HL-60/S4 (cell line): ENCODE data around the gene DEFB114.

ENCODE experiments used
- in situ Hi-C: fragments of 300-500 bp; cut with MboI; formaldehyde crosslinking; loops from 2 replicates; pipeline ENCODE4 v1.14.3; 2022; ENCODE audit warnings: low sequenced_read_pairs

The DEFB114 gene

DNA sequence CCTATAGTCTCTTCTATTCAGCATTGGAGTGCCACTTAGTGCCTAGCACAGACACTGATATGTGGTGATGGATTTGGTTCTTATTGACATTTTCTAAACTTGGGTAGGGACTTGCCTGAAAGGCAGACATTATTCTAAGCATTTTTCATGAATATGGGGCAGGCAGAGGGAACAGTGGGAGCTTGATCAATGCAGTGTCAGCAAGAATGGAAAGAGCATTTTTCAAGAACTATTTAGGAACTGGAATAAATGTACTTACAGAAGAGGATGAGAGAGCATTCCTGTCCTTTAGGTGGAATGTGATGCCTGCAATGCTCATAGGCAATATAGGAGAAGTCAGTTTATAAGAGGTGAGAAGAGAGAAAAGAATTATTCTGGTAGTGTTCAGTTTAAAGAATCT is 26.2 kb downstream of the DEFB114 start:
- in situ Hi-C loops = no loop called here

DNA sequence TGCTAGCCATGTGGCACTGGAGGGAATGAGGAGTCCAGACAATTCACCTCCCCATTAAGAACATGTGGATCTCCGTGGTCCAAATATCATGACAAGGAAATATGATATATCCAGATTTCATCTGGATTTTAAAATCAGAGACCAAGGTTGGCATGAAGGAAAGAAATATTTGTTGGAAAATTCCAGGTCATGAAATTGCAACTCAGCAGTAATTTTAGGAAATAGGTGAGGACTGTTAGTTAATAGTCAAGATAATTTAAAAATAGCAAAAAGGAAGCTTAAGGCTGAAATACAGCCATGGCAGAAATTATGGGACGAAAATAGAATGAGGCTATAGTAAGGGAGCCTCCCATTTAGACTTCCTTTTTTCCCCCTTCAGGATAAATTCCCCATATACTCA is 26.9 kb downstream of the DEFB114 start:
- in situ Hi-C loops = no loop called here

DNA sequence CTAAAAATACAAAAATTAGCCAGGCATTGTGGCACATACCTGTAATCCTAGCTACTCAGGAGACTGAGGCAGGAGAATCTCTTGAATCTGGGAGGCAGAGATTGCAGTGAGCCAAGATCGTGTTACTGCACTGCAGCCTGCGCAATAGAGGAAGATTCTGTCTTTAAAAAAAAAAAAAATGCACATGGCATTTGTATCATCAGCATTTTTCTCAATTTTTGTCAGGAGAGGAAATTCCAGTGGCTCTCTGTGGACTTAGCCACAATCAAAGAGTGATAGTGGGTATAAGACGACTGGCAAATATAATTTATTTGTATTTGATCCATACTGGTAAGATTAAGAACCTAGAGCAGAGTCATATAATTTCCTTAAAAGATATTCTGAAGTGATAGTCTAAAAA is 28.6 kb downstream of the DEFB114 start:
- in situ Hi-C loops = no loop called here

DNA sequence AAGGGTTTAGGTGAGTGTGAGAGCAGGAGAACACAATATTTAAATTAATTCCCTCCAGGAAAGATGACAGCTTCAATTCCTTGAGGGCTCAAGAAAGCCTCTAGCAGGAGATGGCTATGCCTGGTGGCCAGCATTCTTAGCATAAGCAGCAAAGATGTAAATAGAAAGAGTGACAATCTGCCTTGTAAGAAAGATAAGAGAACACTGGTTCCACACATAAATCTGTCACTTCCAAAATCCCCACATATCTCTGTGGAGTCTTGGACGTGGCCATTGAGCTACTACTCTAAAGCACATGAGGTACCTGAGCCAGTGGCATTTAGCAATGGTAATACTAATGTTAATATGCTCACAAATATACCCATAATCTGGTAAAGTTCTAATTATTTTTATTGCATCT is 29.2 kb downstream of the DEFB114 start:
- in situ Hi-C loops = no loop called here

DNA sequence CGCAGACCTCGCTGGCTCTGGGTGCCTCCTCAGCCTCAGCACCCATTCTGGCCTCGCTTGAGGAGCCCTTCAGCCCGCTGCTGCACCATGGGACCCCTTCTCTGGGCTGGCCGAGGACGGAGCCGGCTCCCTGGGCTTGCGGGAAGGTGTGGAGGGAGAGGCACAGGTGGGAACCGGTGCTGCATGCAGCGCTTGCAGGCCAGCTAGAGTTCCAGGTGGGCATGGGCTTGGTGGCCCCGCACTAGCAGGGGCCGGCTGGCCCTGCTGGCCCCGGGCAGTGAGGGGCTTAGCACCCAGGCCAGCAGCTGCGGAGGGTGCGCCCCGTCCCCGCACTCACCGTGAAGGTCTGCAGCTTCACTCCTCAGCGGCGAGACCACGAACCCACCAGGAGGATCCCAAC is 30.4 kb downstream of the DEFB114 start:
- in situ Hi-C loops = no loop called here

DNA sequence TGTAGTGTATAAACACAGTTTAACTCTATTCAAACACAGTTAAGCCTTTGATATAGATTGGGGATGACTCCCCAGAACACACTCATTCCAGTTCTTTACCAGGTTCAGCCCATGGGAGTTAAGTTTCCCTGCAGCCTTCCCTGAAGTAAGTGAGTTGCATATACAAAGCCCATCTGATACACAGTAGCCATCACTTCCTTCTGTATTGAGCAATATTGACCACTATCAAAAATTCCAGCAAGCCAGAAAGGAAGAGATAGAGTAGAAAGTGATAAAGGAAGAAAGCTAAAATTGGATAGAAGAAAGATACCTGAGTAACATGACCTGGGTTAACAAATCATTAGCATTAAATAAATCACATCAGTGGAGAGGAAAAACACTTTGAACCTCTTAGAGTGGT is 34.6 kb downstream of the DEFB114 start:
- in situ Hi-C loops = no loop called here

DNA sequence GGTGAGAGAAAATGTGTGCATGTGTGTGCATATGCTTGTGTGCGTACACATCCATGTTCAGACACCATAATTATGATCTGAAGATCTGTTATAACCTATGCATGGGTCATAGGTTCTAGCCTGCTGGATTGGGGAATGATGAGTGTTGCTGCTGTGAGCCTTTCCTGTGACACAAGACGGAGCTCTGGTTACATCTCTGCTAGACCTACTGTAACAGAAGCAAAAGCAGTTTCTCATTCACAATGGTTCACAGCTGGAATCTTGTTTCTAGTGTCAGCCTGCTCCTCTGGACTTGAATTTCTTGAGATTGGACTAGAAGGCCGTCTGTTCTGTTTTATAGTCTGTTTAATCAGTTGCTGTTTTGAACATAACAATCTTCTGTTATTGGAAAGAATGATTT is 40.1 kb downstream of the DEFB114 start:
- in situ Hi-C loops = no loop called here

DNA sequence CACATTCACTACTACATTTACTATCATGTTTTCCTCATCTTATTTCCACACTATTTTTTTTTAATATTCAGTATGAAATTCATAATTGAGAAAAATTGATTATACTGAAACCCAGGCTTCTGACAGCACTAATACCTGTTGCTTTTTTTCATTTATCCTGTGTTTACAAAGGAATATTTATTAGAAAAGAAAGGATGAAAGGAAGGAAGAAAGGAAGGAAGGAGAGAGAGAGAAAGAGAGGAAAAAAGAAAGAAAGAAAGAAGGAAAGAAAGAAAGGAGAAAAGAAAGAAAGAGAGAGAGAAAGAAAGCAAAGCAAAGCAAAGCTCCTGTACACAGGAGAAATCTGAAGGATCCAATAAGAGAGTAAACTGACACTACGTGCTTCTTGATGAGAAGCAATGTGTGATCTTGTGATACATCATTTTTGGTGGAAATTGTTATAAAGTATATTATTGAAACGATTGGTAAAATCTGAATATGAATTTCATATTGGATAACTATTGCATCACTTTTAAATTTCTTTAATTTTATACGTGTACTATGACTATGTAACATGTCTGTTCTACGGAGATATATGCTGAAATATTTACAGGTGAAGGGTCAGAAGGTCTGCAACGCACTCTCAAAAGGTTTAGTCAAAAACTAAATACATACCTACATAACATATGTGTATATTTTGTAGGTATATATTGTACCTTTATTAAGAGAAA is 43.9 kb downstream of the DEFB114 start:
- in situ Hi-C loops = no loop called here

DNA sequence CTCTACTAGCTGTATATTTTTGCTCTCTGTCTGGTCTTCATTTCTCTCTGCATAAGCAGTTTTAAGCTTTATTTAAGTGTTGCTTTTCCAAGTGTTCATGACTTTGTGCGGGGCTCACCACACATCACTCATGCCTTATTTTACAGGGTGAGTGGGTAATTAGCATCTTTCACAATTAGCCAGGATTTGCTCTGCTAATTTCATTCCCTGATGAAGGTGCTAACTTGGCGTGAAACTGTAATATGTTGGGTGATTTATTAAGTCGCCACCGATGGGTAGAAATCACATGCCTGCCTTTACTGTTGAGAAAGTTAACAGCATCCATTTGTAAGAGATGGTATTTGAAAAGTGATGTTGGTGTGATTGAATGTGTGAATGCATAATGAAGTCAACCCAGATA is 44.7 kb downstream of the DEFB114 start:
- in situ Hi-C loops = no loop called here

DNA sequence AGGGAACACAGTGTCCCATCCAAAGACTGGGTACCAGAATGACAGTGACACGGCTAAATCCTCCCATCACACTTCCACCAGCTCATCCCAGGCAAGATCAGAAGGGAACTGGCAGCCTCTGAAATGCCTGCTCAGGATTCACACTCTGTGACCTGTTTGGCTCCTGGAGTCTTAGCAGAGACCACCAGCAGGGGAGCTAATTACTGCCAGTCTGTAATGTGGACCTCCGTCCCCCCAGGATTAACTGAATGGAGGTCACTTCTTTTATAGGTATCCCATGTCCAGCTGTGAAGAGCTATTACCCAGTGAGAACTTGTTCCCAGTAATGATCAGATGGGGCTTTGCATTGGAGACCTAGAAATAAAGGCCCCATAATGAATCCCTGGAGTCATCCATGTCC is 45.2 kb downstream of the DEFB114 start:
- in situ Hi-C loops = no loop called here

DNA sequence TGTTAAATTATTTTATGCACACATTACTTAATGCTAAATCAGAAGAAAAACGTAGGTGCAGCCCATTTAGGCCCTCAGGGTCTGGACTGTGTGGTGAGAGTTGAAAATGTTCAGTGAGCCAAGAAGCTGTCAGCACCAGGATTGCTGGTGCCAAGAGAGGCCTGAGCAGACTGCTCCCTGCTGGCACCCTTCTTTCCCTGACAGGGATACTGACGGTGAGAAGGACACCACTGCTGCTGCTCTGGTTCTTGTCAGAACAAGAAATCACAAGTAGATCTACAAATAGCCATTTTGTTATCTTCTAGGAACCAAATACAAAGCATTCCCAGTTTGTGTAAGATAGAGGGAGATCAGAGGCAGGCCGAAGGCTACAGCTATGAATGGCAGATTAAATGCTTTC is 48.9 kb downstream of the DEFB114 start:
- in situ Hi-C loops = no loop called here

DNA sequence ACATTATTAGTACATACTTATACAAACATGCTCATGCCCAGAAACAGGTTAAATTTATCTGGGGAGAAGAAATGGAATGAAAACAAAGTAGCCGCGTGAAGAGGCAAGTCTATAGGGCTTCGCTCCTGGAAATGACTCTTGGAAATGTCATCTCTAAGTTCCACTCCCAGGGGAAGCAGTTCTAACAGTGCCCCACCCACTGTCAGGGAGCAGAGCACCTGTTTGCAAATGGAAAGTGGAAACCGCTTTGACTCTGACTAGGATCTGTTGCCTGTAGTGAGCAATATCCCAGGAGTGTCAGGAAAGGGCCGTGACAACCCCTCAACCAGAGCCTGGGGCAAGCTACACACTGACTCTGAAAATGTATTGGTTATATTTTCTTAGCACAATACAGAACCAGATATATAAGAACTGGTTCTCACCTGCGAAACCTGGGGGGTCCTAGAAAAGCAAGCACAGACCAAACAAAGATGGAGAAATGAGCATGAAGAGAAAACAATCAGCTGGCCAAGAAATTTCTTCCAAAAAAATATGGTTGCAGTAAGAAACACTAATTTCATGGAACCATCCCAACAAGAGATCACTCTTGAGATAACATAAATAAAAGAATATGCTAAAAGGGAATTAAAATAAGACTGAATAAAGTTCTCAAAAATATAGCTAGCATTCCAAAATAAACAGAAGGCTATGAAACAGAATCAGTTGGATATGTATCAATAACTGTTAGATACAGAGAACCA is 50.2 kb downstream of the DEFB114 start:
- in situ Hi-C loops = no loop called here

DNA sequence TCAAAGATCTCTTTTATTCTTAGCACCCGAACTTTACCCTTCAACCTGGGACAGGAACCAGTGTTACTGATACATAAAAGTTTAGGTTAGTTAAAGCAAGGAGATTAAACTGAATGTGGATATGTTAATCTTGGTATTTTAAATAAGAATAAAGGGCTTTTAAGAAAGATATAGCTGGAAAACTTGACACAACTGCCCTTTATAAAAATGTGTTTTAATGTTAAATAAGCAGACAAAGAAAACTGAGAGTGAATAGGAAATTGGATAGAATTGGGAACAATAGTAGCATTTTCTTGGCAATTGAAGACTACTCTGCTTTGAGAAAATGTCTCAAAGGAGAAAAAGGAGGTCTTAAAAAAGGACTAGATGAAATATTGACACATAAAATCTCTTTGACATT is 51.8 kb downstream of the DEFB114 start:
- in situ Hi-C loops = no loop called here

DNA sequence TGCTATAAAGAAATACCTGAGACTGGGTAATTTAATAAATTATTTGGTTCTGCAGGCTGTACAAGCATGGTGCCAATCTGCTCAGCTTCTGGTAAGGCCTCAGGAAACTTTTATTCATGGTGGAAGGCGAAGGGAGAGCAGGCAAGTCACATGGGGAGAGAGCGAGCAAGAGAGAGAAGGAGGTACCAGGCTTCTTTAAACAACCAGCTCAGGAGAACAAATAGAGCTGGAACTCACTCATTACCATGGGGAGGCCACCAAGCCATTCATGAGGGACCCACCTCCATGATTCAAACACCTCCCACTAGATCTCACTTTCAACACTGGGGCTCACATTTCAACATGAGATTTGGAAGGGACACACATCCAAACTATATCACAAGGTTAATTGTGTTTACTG is 52.7 kb downstream of the DEFB114 start:
- in situ Hi-C loops = no loop called here
